Gastroesophageal sphincter (tissue), 3 donors: ENCODE results near the gene MYH1.

ENCODE experiments used
- EP300 ChIP-seq: sonication (generic); formaldehyde crosslinking; IDR thresholded peaks from one replicate; pipeline ENCODE4 v1.6.1; 2017; ENCODE audit warnings: antibody characterized with exemption, mild to moderate bottlenecking
- POLR2A ChIP-seq, 2 donors: fragments of 450-650 bp; IDR thresholded peaks; one replicate each; pipeline ENCODE4 v1.6.1; 2017; ENCODE audit warnings: antibody characterized with exemption in 2 of 2, mild to moderate bottlenecking in 2 of 2, moderate library complexity in 1 of 2
- POLR2AphosphoS5 ChIP-seq: sonication (generic); formaldehyde crosslinking; IDR thresholded peaks from one replicate; pipeline ENCODE4 v1.6.1; 2017; ENCODE audit warnings: antibody characterized with exemption
- TF ChIP-seq, protein P1 (sequence below), 4 experiments: fragments of 200-600 bp in 2 of 4; fragments of 450-650 bp in 2 of 4; sonication (generic) in 1 of 4; IDR thresholded peaks; one replicate each; pipeline ENCODE4 v1.5.1; 2017 to 2019; ENCODE audit warnings: antibody characterized with exemption in 4 of 4, mild to moderate bottlenecking in 2 of 4, moderate library complexity in 2 of 4

DNA sequence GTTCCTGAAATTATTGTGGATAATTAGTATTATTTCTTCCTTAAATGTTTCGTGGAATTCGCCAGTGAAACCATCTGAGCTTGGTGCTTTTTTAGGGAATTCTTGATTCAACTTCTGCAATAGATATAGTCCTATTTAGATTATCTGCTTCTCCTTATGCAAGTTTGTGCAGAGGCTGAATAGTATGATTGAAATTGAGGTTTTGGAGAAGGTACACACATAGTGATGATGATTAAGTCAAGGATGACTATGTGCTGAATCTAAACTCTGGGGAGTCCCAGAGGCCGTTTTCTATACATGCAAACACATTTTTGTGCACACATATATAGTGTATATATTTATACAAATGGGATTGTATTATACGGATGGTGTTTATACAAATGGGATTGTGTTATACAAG is 43.8 kb downstream of the MYH1 start:
- TF ChIP-seq, protein P1, sequence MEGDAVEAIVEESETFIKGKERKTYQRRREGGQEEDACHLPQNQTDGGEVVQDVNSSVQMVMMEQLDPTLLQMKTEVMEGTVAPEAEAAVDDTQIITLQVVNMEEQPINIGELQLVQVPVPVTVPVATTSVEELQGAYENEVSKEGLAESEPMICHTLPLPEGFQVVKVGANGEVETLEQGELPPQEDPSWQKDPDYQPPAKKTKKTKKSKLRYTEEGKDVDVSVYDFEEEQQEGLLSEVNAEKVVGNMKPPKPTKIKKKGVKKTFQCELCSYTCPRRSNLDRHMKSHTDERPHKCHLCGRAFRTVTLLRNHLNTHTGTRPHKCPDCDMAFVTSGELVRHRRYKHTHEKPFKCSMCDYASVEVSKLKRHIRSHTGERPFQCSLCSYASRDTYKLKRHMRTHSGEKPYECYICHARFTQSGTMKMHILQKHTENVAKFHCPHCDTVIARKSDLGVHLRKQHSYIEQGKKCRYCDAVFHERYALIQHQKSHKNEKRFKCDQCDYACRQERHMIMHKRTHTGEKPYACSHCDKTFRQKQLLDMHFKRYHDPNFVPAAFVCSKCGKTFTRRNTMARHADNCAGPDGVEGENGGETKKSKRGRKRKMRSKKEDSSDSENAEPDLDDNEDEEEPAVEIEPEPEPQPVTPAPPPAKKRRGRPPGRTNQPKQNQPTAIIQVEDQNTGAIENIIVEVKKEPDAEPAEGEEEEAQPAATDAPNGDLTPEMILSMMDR (IDR thresholded peaks at IDR 0.05): no peak
- no peak for TF ChIP-seq POLR2A (IDR thresholded peaks at IDR 0.05)
- no peak for TF ChIP-seq EP300
- no peak for TF ChIP-seq POLR2AphosphoS5
